BE2C (cell line): Measurements from ENCODE around the gene MRTFA.

ENCODE experiments used
- DNase-seq: peaks from one replicate; pipeline ENCODE4 v3.0.0-alpha.2; 2020
- H3K27me3 ChIP-seq: fragments of 250-450 bp; sonication (Bioruptor Pico); 2 replicates; pipeline ENCODE4 v1.5.1; 2020; ENCODE audit warnings: mild to moderate bottlenecking
- H3K36me3 ChIP-seq: fragments of 250-450 bp; sonication (Bioruptor Pico); 2 replicates; pipeline ENCODE4 v1.5.1; 2020; ENCODE audit warnings: mild to moderate bottlenecking
- H3K4me1 ChIP-seq: fragments of 250-450 bp; sonication (Bioruptor Pico); 2 replicates; pipeline ENCODE4 v1.5.1; 2020
- H3K4me3 ChIP-seq: 2 replicates; pipeline ENCODE4 v1.5.1; 2011; ENCODE audit warnings: low read depth, low read length
- H3K9me3 ChIP-seq: fragments of 250-450 bp; sonication (Bioruptor Pico); 2 replicates; pipeline ENCODE4 v1.5.1; 2020
- TF ChIP-seq, protein P1 (sequence below): IDR thresholded peaks from 2 replicates; pipeline ENCODE4 v1.5.1; 2012; ENCODE audit warnings: mild to moderate bottlenecking, low read depth, low read length

Gene MRTFA

DNA sequence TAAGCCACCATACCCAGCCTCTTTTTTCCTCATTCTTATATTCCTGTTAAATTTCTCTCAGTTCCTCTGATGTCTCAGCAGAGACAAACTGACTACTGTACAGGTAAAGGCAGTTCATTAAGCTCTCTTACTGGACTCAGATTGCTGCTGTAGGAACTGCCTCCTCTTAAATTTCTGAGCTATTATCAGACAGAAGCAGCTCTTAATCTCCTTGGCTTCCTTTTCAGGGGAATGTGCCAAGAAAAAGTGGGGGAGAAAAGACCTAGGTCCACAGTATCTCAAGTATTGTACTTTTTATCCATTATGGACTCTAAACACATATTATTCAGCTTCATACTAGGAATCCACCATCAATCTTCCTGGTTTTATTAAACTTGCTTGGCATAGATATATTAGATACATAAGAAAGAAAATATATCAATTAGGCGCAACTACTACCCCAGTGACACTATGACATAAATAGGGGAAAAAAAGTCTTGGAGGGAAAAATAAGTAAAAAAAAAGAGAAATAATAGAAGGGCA is 26.1 kb downstream of the MRTFA start:
- no peak overlapping the region for H3K4me3 ChIP-seq
- DNase-seq, result no peak
- H3K9me3 ChIP-seq, result no peaks in the 10 kb centered on the region
- H3K27me3 ChIP-seq, result no peaks in the 10 kb centered on the region
- no peaks in the 10 kb centered on the region for H3K36me3 ChIP-seq
- TF ChIP-seq, protein P1, sequence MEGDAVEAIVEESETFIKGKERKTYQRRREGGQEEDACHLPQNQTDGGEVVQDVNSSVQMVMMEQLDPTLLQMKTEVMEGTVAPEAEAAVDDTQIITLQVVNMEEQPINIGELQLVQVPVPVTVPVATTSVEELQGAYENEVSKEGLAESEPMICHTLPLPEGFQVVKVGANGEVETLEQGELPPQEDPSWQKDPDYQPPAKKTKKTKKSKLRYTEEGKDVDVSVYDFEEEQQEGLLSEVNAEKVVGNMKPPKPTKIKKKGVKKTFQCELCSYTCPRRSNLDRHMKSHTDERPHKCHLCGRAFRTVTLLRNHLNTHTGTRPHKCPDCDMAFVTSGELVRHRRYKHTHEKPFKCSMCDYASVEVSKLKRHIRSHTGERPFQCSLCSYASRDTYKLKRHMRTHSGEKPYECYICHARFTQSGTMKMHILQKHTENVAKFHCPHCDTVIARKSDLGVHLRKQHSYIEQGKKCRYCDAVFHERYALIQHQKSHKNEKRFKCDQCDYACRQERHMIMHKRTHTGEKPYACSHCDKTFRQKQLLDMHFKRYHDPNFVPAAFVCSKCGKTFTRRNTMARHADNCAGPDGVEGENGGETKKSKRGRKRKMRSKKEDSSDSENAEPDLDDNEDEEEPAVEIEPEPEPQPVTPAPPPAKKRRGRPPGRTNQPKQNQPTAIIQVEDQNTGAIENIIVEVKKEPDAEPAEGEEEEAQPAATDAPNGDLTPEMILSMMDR, result no peak
- peaks cover 22% of the 10 kb centered on the region for H3K4me1 ChIP-seq

DNA sequence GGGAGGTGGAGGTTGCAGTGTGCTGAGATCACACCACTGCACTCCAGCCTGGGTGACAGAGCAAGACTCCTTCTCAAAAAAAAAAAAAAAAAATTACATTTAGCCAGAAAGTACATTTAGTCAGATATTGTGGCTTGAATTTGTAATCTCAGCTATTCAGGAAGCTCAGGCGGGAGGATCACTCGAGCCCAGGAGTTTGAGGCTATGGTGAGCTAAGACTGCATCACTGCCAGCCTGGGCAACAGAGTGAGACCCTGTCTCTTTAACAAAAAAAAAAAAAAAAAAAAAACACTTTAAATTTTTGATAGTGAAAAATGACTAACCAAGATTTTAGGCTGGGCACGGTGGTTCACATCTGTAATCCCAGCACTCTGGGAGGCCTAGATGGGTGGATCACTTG is 27.3 kb downstream of the MRTFA start:
- H3K27me3 ChIP-seq, result no peaks in the 10 kb centered on the region
- DNase-seq, result no peak
- TF ChIP-seq, protein P1, result no peak
- no peaks in the 10 kb centered on the region for H3K36me3 ChIP-seq
- no peaks in the 10 kb centered on the region for H3K9me3 ChIP-seq
- no peak overlapping the region for H3K4me3 ChIP-seq
- H3K4me1 ChIP-seq, result peaks cover 24% of the 10 kb centered on the region

DNA sequence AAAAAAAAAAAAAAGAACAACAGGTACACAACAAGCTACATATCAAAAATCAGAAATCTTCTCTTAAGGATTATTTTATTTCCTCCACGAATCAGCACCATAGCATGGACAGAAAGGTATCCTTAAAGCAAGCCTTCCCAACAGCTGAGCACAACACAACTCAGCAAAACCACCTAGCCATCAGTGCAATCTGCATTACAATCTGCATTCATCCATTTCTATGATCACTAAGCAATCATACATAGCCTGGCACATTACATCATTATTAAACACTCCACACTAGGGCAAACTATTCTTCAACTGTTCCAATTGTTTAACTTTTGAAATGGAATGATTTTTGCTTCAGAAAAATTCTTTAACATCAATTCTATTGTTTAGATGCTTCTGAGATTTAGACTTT is 29.0 kb downstream of the MRTFA start:
- TF ChIP-seq, protein P1, result no peak
- no peak overlapping the region for H3K4me3 ChIP-seq
- DNase-seq, result no peak
- peaks cover 24% of the 10 kb centered on the region for H3K4me1 ChIP-seq
- no peaks in the 10 kb centered on the region for H3K36me3 ChIP-seq
- H3K27me3 ChIP-seq, result no peaks in the 10 kb centered on the region
- no peaks in the 10 kb centered on the region for H3K9me3 ChIP-seq

DNA sequence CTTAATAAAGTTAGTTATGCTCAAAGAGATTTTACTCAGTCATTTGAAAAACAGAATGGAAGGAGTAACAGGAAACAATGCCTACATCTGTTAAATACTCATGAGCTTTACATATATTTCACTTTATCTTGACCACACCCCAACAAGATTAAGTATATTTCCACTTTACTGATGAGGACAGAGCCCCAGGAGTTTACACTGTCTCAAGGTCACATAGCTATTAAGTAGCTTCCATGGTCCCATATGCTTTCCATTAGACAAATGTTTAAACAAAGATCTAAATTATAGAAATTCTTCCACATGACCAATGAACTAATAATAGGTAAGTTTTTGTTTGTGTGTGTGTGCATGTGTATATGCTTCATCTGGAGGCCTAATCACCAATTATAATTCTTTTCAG is 30.2 kb downstream of the MRTFA start:
- Histone ChIP-seq H3K27me3 (no peaks in the 10 kb centered on the region), H3K4me1 (peaks cover 18% of the 10 kb centered on the region), H3K9me3 (no peaks in the 10 kb centered on the region), H3K36me3 (no peaks in the 10 kb centered on the region), H3K4me3 (no peak overlapping the region)
- TF ChIP-seq, protein P1, result no peak
- DNase-seq, result no peak

DNA sequence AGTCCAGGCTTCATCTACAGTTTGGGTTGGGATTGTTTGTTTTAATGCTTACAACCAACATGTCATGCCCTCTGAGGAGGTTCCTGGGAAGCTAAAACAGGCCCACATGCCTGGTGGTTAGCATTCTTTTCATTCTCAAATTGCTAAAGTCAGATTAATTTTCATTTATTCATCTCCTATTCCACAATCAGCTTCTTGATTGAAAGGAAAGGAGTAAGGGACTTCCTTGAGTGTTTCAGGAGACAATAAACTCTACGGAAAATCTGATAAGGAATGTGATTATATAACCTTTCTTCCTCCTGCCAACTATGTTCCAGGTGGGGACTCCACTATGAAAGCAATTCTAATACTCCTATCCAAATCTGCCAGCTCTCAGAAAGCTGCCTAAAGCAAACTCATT is 30.8 kb downstream of the MRTFA start:
- Histone ChIP-seq H3K36me3 (no peaks in the 10 kb centered on the region), H3K4me3 (no peak overlapping the region)
- TF ChIP-seq, protein P1, result no peak

DNA sequence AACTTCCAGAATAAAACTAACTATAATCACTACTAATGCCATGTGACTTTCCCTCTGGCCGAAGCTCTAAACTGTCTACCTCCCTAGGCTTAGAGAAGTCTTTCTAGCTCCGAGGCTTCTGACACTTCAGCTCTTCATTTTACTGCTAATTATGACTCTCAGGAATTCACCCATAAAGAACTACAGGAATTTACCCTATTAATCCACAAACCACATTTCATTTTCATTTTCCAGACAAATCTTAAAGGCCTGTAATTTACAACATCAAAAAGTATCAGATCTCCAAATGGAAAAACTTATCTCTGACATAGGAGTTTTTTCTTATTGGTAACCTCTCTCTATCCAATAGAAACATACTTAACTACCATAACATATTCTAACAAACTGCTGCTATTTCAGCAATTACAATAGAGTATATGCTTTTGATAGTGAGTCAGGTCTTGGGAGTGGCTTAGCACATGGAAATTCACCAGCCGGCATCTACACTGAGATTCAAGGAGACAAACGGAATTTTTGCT is 33.4 kb downstream of the MRTFA start:
- no peaks in the 10 kb centered on the region for H3K36me3 ChIP-seq
- H3K27me3 ChIP-seq, result no peaks in the 10 kb centered on the region
- TF ChIP-seq, protein P1, result no peak
- peaks cover 16% of the 10 kb centered on the region for H3K4me1 ChIP-seq
- H3K9me3 ChIP-seq, result no peaks in the 10 kb centered on the region
- no peak for DNase-seq
- H3K4me3 ChIP-seq, result no peak overlapping the region

More for the DNA sequence above, 30.8 kb downstream of the MRTFA start:
- H3K9me3 ChIP-seq, result no peaks in the 10 kb centered on the region
- no peak for DNase-seq
- H3K4me1 ChIP-seq, result peaks cover 18% of the 10 kb centered on the region
- no peaks in the 10 kb centered on the region for H3K27me3 ChIP-seq
